HK-2 (cell line): ENCODE results near the gene COL9A1.

Experiments used
- DNase-seq: peaks from one replicate; pipeline ENCODE4 v3.0.0-alpha.2; 2018; ENCODE audit not compliant: unreplicated experiment

COL9A1 gene

GRCh38 chr6:70172252-70172651 is 130.6 kb downstream of the COL9A1 start:
- DNase-seq: no peak

GRCh38 chr6:70171236-70171635 is 131.6 kb downstream of the COL9A1 start:
- DNase-seq: no peak

GRCh38 chr6:70168681-70169377 is 134.1 kb downstream of the COL9A1 start:
- DNase-seq: no peak
